HG02763 (cell line): ENCODE results near the gene EPC1.
"Not testable (repeated sequence)": the region's sequence is repeated elsewhere in the genome, so short reads cannot be mapped to it uniquely, and the experiment has no call there.

ENCODE experiments used
- ATAC-seq: cut with Tn5 transposase; IDR thresholded peaks from one replicate; pipeline ENCODE4 v1.9.1; 2021; ENCODE audit warnings: mild to moderate bottlenecking, moderate library complexity; ENCODE audit not compliant: unreplicated experiment

EPC1 gene

GRCh38 chr10:32346551-32347362 is at the start of gene EPC1:
EPC1 (minus strand) TSS chr10:32347158; CDS start chr10:32346915, 243 bp downstream.
- ATAC-seq: peak; percentile 63

GRCh38 chr10:32393911-32394310 is 47.0 kb upstream of the EPC1 start:
- no peak for ATAC-seq

- not testable (repeated sequence) for ATAC-seq
Measured at GRCh38 chr10:32392284-32392683, 45.3 kb upstream of the EPC1 start.

GRCh38 chr10:32390193-32390592 is 43.2 kb upstream of the EPC1 start:
- ATAC-seq: no peak

GRCh38 chr10:32388258-32389027 is 41.5 kb upstream of the EPC1 start:
- ATAC-seq: no peak

- ATAC-seq: no peak
Measured at GRCh38 chr10:32386623-32387260, 39.8 kb upstream of the EPC1 start.

- ATAC-seq: no peak
Measured at GRCh38 chr10:32384171-32384570, 37.2 kb upstream of the EPC1 start.

GRCh38 chr10:32381165-32381564 is 34.2 kb upstream of the EPC1 start:
- no peak for ATAC-seq

GRCh38 chr10:32379950-32380551 is 33.1 kb upstream of the EPC1 start:
- no peak for ATAC-seq

GRCh38 chr10:32379318-32379949 is 32.5 kb upstream of the EPC1 start:
- ATAC-seq: no peak

GRCh38 chr10:32378363-32379317 is 31.7 kb upstream of the EPC1 start:
- ATAC-seq: peak; percentile 98

- ATAC-seq: no peak
Measured at GRCh38 chr10:32377458-32378259, 30.7 kb upstream of the EPC1 start.

- ATAC-seq: no peak
Measured at GRCh38 chr10:32376771-32377170, 29.8 kb upstream of the EPC1 start.

GRCh38 chr10:32376097-32376496 is 29.1 kb upstream of the EPC1 start:
- no peak for ATAC-seq

GRCh38 chr10:32375631-32376030 is 28.7 kb upstream of the EPC1 start:
- no peak for ATAC-seq

GRCh38 chr10:32374605-32375004 is 27.6 kb upstream of the EPC1 start:
- no peak for ATAC-seq

- ATAC-seq: no peak
Measured at GRCh38 chr10:32373496-32373895, 26.5 kb upstream of the EPC1 start.

GRCh38 chr10:32373031-32373430 is 26.1 kb upstream of the EPC1 start:
- ATAC-seq: no peak
